ENCODE data around the gene AHI1. TPM values are rescaled to one million over a fixed set of nuclear protein-coding genes. Genes with fewer than 3 reads are reported as not detected.

Gene AHI1
- total RNA-seq, 1 donor from 2014 or later: 160 TPM

DNA sequence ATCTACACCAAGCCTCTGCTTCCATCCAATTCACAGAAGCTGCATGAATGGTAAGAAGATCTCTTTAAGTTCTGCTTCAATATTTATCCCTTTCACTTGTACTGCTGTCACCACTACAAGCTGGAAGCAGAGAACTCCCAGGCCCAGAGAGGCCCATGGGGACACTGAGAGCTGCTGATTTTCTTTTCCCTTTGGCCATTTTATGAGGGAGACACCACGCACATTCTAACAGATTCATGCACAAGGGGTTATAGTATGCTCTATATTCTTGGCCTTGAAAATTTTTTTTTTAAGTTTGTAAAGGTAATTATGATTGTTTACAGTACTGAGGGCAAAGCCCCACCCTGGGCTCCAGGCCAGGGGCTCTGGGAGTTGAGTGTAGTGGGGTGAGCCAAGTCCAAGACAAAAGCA, 228.1 kb downstream of the AHI1 start:
- H3K27ac Mint-ChIP-seq: no peak overlapping the region
- no peak for DNase-seq
- H3K4me1 Mint-ChIP-seq: peaks cover 3% of the 10 kb centered on the region
- no peaks in the 10 kb centered on the region for H3K9me3 Mint-ChIP-seq
- H3K36me3 Mint-ChIP-seq (ENCODE audit: low read depth): no peaks in the 10 kb centered on the region
- intact Hi-C loops (cut with micrococcal nuclease): no loop called here
- H3K4me3 Mint-ChIP-seq: no peak overlapping the region
- H3K27me3 Mint-ChIP-seq: no peaks in the 10 kb centered on the region

DNA sequence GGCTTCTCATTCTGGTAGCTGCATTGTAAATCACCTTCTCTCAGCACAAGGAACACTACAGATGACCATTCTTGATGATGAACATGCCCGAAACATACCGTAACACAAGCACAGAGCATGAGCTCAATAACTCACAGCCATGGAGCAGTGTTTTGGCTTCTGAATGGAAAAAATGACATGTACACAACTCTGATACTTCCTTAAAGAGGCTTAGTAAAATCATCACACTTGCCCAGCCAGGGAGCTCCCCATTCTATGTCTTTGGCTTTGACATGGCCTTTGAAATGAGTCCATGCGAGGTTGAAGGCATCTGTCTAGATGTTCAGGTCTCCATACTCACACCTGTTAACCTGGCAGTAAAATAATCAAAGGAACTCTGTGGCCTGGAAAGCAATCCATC, 228.8 kb downstream of the AHI1 start:
- Mint-ChIP-seq H3K4me3 (no peak overlapping the region), H3K27me3 (no peaks in the 10 kb centered on the region), H3K4me1 (peaks cover 3% of the 10 kb centered on the region), H3K27ac (no peak overlapping the region), H3K9me3 (no peaks in the 10 kb centered on the region), H3K36me3 (ENCODE audit: low read depth) (no peaks in the 10 kb centered on the region)
- intact Hi-C loops (cut with micrococcal nuclease): no loop called here
- DNase-seq: no peak

DNA sequence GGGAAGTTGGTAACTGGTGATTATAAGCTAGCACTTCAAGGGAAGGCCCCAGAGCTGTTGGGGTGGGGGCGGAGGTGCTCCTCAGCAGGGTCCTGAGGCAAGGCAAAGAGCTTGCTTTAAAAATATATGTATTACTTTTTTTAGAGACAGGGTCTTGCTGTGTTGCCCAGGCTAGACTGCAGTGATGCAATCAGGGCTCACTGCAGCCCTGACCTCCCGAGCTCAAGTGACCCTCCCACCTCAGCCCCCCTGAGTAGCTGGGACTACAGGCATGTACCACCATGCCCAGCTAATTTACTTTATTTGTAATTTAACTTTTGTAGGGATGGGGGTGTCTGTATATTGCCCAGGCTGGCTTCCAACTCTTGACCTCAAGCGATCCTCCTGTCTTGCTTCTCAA, 229.3 kb downstream of the AHI1 start:
- DNase-seq: no peak
- intact Hi-C loops (cut with micrococcal nuclease): no loop called here
- no peak overlapping the region for H3K4me3 Mint-ChIP-seq
- no peaks in the 10 kb centered on the region for H3K36me3 Mint-ChIP-seq (ENCODE audit: low read depth)
- no peak overlapping the region for H3K27ac Mint-ChIP-seq
- H3K27me3 Mint-ChIP-seq: no peaks in the 10 kb centered on the region
- H3K4me1 Mint-ChIP-seq: peaks cover 3% of the 10 kb centered on the region
- H3K9me3 Mint-ChIP-seq: no peaks in the 10 kb centered on the region

DNA sequence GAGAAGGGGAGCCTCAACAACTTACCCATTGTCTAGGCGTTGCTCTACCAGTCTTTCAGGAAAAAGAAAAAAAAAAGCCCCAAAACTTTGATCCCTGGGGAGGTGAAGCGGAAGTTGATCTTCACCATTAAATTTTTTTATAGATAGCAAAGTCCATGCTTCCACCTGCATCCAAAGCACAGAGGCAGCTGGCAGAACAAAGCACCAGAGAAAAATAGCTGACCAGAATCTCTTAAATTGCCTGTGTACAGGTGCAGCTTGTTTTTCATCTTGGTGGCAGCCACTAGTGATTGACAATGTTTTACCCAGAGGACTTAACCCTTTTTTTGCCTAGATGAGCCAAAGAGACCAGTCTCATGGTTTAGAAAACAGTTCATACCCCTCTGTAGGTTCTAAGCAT, 230.5 kb downstream of the AHI1 start:
- Mint-ChIP-seq H3K4me1 (peaks cover 3% of the 10 kb centered on the region), H3K4me3 (no peak overlapping the region)
- intact Hi-C loops (cut with micrococcal nuclease): no loop called here

DNA sequence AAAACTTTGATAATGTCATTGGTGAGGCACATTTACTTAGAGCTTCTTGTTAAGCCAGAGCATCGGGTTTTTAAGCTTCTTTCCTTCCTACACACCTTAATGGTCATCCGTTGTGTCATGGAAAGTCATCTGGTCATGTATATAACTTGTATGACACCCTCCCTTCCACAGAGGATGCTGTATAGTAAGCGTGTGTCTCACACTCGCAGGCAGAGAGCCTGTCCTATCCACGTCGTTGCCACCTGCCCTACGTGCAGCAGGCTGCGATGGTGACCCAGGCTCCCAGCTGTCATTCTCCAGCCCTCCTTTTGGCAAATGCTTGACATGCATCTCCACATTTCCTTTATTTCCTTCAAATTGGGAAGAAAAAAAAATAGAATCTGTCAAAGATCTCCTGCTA, 230.9 kb downstream of the AHI1 start:
- H3K4me3 Mint-ChIP-seq: no peak overlapping the region
- no peaks in the 10 kb centered on the region for H3K27me3 Mint-ChIP-seq
- peaks cover 3% of the 10 kb centered on the region for H3K4me1 Mint-ChIP-seq
- DNase-seq: no peak
- no peak overlapping the region for H3K27ac Mint-ChIP-seq
- intact Hi-C loops (cut with micrococcal nuclease): no loop called here
- no peaks in the 10 kb centered on the region for H3K36me3 Mint-ChIP-seq (ENCODE audit: low read depth)
- no peaks in the 10 kb centered on the region for H3K9me3 Mint-ChIP-seq

More for the DNA sequence above, 230.5 kb downstream of the AHI1 start:
- no peak for DNase-seq
- Mint-ChIP-seq H3K27ac (no peak overlapping the region), H3K27me3 (no peaks in the 10 kb centered on the region), H3K9me3 (no peaks in the 10 kb centered on the region), H3K36me3 (ENCODE audit: low read depth) (no peaks in the 10 kb centered on the region)

DNA sequence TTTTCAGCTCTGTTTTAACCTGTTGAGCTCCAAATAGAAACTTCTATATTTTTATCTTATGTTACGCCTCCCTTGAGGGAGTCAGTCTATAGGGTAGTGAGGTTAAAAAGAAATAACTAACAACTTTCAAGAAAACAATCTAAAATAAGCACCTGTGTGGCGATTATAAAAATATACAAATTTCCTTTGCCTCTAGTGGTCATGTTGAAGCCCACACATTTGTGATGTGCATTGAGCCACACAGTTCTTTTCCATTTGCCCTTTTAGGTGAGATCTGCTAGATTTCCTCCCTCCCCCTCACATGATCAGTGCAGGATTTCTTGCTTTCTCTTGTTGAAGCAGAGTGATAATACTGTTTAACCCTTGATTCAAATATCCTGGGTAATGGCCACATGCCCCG, 232.3 kb downstream of the AHI1 start:
- no peak for DNase-seq
- Mint-ChIP-seq H3K4me3 (no peak overlapping the region), H3K4me1 (peaks cover 3% of the 10 kb centered on the region), H3K27ac (no peak overlapping the region), H3K27me3 (no peaks in the 10 kb centered on the region), H3K9me3 (no peaks in the 10 kb centered on the region), H3K36me3 (ENCODE audit: low read depth) (no peaks in the 10 kb centered on the region)
- intact Hi-C loops (cut with micrococcal nuclease): no loop called here

DNA sequence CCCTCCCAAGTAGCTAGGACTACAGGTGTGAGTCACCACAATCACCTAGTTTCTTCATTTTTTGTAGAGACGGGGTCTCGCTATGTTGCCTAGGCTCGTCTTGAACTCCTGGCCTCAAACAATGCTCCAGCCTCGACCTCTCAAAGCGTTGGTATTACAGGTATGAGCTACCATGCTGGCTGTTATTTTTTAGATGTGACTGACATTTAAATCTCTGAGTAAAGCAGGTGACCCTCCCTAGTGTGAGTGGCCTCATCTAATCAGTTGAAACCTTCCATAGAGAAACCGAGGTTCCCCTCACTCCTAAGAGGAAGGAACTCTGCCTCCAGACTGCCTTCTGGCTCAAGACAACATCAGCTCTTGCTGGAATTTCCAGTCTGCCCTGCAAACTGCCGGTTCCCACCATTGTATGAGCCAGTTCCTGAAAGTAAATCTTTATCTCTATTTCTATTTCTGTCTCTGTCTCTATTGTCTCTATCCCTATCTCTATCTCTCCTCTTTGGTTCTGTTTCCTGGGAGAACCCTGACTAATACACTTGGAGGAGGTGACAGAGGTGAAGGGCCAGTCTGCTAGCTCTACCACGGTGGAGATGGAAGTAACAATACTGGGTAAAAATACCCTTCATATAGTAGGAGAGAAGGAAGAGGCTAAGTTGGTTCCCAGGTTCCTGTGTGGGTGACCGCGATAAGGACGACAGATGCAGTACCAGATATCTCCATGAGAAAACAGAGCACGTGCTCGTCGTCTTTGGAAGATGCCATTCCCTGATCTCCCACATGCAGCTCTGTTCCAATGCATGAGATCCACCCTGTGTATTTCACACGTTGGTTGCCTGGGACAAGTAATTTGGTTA, 235.4 kb downstream of the AHI1 start:
- Mint-ChIP-seq H3K36me3 (ENCODE audit: low read depth) (no peaks in the 10 kb centered on the region), H3K4me1 (peaks cover 3% of the 10 kb centered on the region), H3K4me3 (no peak overlapping the region), H3K9me3 (no peaks in the 10 kb centered on the region), H3K27ac (no peak overlapping the region), H3K27me3 (peaks cover 8% of the 10 kb centered on the region)
- DNase-seq: no peak
- intact Hi-C loops (cut with micrococcal nuclease): no loop called here

DNA sequence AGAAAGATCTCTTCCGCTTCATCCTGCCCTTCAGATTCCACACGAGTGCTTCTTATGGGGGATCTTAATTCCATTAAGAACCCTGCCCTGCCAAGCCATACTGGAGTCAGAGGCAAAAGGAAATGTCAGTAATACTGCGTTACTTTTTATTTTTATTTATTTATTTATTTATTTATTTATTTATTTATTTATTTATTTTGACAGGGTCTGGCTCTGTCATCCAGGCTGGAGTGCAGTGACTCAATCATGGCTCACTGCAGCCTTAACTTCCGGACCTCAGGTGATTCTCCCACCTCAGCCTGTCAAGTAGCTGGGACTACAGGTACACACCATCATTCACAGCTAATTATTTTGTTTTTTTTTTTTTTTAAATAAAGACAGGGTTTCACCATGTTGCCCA, 236.9 kb downstream of the AHI1 start:
- peaks cover 8% of the 10 kb centered on the region for H3K27me3 Mint-ChIP-seq
- no peak overlapping the region for H3K27ac Mint-ChIP-seq
- H3K4me3 Mint-ChIP-seq: no peak overlapping the region
- H3K4me1 Mint-ChIP-seq: peaks cover 2% of the 10 kb centered on the region
- no peak for DNase-seq
- H3K9me3 Mint-ChIP-seq: no peaks in the 10 kb centered on the region
- intact Hi-C loops (cut with micrococcal nuclease): no loop called here
- H3K36me3 Mint-ChIP-seq (ENCODE audit: low read depth): no peaks in the 10 kb centered on the region

DNA sequence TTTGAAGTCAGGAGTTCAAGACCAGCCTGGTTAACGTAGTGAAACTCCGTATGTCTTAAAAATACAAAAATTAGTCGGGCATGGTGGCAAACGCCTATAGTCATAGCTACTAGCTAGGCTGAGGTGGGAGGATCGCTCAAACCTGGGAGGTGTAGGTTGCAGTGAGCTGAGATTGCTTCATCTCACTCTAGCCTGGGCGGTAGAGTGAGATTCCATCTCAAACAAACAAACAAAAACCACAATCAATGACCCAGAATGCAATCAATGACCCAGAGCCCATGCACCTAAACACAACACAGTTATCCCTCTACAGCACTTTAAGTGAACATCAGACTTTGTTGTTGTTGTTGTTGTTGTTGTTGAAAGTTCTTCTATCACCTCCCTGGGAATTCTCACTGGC, 238.6 kb downstream of the AHI1 start:
- Mint-ChIP-seq H3K9me3 (no peaks in the 10 kb centered on the region), H3K36me3 (ENCODE audit: low read depth) (no peaks in the 10 kb centered on the region), H3K27ac (no peak overlapping the region), H3K4me3 (no peak overlapping the region), H3K27me3 (peaks cover 8% of the 10 kb centered on the region), H3K4me1 (no peaks in the 10 kb centered on the region)
- intact Hi-C loops (cut with micrococcal nuclease): no loop called here
- DNase-seq: no peak

DNA sequence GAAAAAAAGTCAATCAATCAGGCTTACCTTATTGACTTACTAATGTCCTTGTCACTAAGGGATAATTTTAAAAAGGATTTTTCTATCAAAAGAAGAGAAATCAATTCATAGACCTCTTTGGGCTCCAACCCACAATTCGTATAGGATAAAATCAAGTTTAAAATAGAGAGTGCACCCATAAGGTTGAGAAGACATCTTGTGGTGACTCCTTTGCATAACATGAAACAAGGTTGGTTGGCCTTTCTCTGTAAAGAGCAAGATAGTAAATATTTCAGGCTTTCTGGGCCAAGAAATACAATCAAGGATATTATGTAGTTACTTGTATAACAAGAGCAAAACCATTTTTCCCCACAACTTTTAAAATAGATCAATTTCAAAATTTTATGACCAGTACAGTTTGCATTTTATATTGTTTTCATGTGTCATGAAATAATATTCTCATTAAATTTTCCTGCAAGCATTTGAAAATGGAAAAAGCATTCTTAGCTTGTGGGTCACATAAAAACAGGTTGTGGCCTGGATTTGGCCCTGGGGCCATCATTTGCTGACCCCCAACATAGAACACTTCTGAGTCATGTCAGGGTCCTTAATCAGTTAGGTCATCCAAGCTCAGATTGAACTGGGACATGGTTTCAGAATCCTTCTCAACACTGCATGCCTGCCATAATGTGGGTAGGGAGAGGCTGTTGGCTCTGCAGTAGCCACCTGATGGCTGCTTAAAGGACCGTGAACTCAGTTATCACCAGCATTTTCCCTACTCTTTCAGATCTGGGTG, 239.7 kb downstream of the AHI1 start:
- no peaks in the 10 kb centered on the region for H3K4me1 Mint-ChIP-seq
- H3K27ac Mint-ChIP-seq: no peak overlapping the region
- H3K36me3 Mint-ChIP-seq (ENCODE audit: low read depth): no peaks in the 10 kb centered on the region
- intact Hi-C loops (cut with micrococcal nuclease): no loop called here
- no peak for DNase-seq
- peaks cover 8% of the 10 kb centered on the region for H3K27me3 Mint-ChIP-seq
- no peaks in the 10 kb centered on the region for H3K9me3 Mint-ChIP-seq
- no peak overlapping the region for H3K4me3 Mint-ChIP-seq

DNA sequence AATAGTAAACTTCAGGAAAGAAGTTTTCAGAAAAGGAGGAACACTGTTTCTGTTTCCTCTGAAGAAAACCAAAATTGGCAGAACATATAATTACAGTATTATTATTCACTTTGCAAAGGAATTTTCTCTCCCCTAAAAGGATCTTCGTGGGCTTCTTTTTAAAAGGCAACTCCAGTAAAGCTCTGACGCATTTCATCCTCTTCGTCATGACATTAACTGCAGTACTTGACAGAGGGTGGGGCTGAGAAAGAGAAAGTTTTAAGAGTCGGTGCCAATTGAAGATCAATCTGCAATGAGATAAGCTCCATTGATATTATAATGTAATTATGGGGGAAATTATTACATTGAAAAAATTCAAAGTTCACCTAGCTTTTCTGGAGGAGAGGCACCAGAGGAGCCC, 240.7 kb downstream of the AHI1 start:
- intact Hi-C loops (cut with micrococcal nuclease): no loop called here
- Mint-ChIP-seq H3K27ac (no peak overlapping the region), H3K4me1 (no peaks in the 10 kb centered on the region), H3K9me3 (no peaks in the 10 kb centered on the region), H3K27me3 (peaks cover 8% of the 10 kb centered on the region), H3K4me3 (no peak overlapping the region), H3K36me3 (ENCODE audit: low read depth) (no peaks in the 10 kb centered on the region)
- DNase-seq: no peak

DNA sequence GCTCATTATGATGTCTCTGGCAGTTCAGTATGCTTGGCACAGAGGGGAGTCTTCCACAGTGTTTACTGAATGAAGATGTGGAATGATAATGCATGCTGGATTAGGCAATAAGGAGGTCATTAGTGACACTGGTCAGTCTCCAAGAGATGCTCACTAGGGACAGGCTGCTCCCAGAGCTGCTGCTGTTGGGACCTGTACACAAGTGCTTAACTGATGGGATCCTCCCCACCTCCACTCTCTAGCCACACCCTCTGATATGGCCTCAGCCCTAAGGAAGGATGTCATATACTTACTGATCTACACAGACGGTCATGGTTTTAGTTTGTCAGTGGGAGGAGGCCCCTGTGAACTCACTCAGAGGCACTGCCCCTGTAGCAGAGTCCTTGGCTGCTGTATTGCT, 243.1 kb downstream of the AHI1 start:
- H3K36me3 Mint-ChIP-seq (ENCODE audit: low read depth): no peaks in the 10 kb centered on the region
- no peak overlapping the region for H3K4me3 Mint-ChIP-seq
- H3K4me1 Mint-ChIP-seq: peaks cover 2% of the 10 kb centered on the region
- H3K9me3 Mint-ChIP-seq: no peaks in the 10 kb centered on the region
- intact Hi-C loops (cut with micrococcal nuclease): no loop called here
- DNase-seq: no peak
- H3K27me3 Mint-ChIP-seq: peaks cover 1% of the 10 kb centered on the region
- no peak overlapping the region for H3K27ac Mint-ChIP-seq

DNA sequence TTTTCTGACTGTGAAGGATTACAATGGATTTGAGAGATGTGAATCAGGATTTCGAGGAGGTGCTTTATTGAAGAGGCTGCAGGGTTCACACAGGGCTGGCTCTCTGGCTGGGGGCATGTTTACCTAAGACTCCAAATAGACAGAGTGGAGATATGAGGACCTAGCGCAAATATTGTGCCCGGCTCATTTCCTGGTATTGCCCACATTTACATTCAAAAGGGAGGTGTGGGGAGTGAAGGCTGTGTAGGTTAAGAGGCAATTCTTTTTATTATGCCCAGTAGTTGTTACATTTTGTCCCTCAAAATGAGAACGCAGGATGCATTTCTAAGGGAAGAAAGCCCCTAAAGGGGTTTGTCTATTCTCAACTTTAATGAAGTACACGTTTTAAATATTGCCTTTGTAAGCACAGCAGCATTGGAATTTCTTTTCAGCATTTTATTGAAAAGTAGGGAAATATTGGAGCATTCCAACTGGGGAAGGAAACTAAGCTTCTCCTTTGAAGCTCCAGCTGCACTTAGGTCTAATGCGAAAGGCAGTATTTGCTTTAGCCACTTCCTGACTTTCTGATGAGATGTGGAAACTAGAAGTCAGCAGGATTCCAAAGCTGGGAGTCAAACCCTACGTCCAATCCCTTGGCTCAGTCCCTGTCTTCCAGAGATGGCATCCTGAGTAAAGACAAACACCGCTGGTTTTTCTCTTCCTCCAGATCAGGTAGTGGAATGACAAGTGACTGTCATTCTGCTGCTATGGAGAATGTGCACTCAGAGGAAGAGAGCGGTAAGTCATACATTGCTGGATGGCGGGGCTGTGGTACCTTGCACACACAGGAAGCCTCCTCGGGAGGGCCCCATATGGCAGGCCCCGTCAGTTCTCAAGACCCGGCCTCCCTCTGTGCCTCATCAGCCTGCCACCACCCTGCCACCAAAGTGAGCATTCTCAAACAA, 245.8 kb downstream of the AHI1 start:
- no peak overlapping the region for H3K27ac Mint-ChIP-seq
- DNase-seq: no peak
- H3K27me3 Mint-ChIP-seq: no peaks in the 10 kb centered on the region
- intact Hi-C loops (cut with micrococcal nuclease): no loop called here
- no peaks in the 10 kb centered on the region for H3K9me3 Mint-ChIP-seq
- H3K4me3 Mint-ChIP-seq: no peak overlapping the region
- H3K36me3 Mint-ChIP-seq (ENCODE audit: low read depth): no peaks in the 10 kb centered on the region
- peaks cover 2% of the 10 kb centered on the region for H3K4me1 Mint-ChIP-seq

Measured in activated CD4-positive, alpha-beta T cell treated with anti-CD3 and anti-CD28 coated beads, Interleukin-2, amount 10 ng/mL, durations not matched to agents 24 days and 14 days (primary cell).